IPS-18a (cell line): Measurements from ENCODE around the gene PEX5L.

ENCODE experiments used
- H3K27ac ChIP-seq: one replicate; pipeline ENCODE4 v1.5.1; 2013; ENCODE audit warnings: low read length
- H3K27me3 ChIP-seq: one replicate; pipeline ENCODE4 v1.6.1; 2013; ENCODE audit warnings: mild to moderate bottlenecking, low read length; ENCODE audit not compliant: control insufficient read depth, insufficient read depth
- H3K36me3 ChIP-seq: one replicate; pipeline ENCODE4 v1.6.1; 2013; ENCODE audit warnings: low read depth, low read length; ENCODE audit not compliant: control insufficient read depth
- H3K4me1 ChIP-seq: one replicate; pipeline ENCODE4 v1.6.1; 2013; ENCODE audit warnings: low read depth, low read length; ENCODE audit not compliant: control insufficient read depth
- H3K4me3 ChIP-seq: one replicate; pipeline ENCODE4 v1.5.1; 2013; ENCODE audit warnings: low read length
- H3K9ac ChIP-seq: one replicate; pipeline ENCODE4 v1.6.1; 2013; ENCODE audit warnings: mild to moderate bottlenecking, low read length, moderate library complexity
- H3K9me3 ChIP-seq: one replicate; pipeline ENCODE4 v1.6.1; 2013; ENCODE audit warnings: low read depth, low read length; ENCODE audit not compliant: control insufficient read depth

PEX5L gene

GRCh38 chr3:180036671-180037455 lies at the start of gene PEX5L:
Gene PEX5L, minus strand, starts transcription at chr3:180036937. Its CDS starts 338 bp downstream, at chr3:180036599.
- H3K9ac ChIP-seq: peak within 1 kb of the TSS; percentile 69

GRCh38 chr3:180085122-180085710 lies 48.5 kb upstream of the PEX5L start:
- H3K27me3 ChIP-seq: no peaks in the 10 kb centered on the region
- no peak overlapping the region for H3K9ac ChIP-seq
- H3K9me3 ChIP-seq: no peaks in the 10 kb centered on the region
- H3K27ac ChIP-seq: no peak overlapping the region
- no peaks in the 10 kb centered on the region for H3K4me1 ChIP-seq
- H3K36me3 ChIP-seq: no peaks in the 10 kb centered on the region
- no peak overlapping the region for H3K4me3 ChIP-seq

More at GRCh38 chr3:180036671-180037455, at the start of gene PEX5L:
- Histone ChIP-seq H3K36me3 (no peaks in the 10 kb centered on the region), H3K27ac (no peak within 1 kb of the TSS), H3K9me3 (no peaks in the 10 kb centered on the region), H3K4me3 (peak within 1 kb of the TSS; percentile 85), H3K4me1 (peaks cover 16% of the 10 kb centered on the region), H3K27me3 (peaks cover 53% of the 10 kb centered on the region)

- Histone ChIP-seq H3K4me3 (no peak overlapping the region), H3K27ac (no peak overlapping the region), H3K27me3 (no peaks in the 10 kb centered on the region), H3K9ac (no peak overlapping the region), H3K36me3 (no peaks in the 10 kb centered on the region), H3K4me1 (no peaks in the 10 kb centered on the region), H3K9me3 (no peaks in the 10 kb centered on the region)
Observed at GRCh38 chr3:180082699-180083098, 46.0 kb upstream of the PEX5L start.

- Histone ChIP-seq H3K9ac (no peak overlapping the region), H3K36me3 (no peaks in the 10 kb centered on the region), H3K4me3 (no peak overlapping the region), H3K4me1 (peaks cover under 1% of the 10 kb centered on the region), H3K9me3 (no peaks in the 10 kb centered on the region), H3K27ac (no peak overlapping the region), H3K27me3 (no peaks in the 10 kb centered on the region)
Observed at GRCh38 chr3:180078592-180078991, 41.9 kb upstream of the PEX5L start.

GRCh38 chr3:180073561-180073960 lies 36.8 kb upstream of the PEX5L start:
- Histone ChIP-seq H3K27ac (no peak overlapping the region), H3K27me3 (no peaks in the 10 kb centered on the region)

GRCh38 chr3:180072786-180073185 lies 36.0 kb upstream of the PEX5L start:
- Histone ChIP-seq H3K27ac (no peak overlapping the region), H3K4me1 (peaks cover 12% of the 10 kb centered on the region), H3K9me3 (no peaks in the 10 kb centered on the region), H3K4me3 (no peak overlapping the region), H3K27me3 (no peaks in the 10 kb centered on the region), H3K9ac (no peak overlapping the region), H3K36me3 (no peaks in the 10 kb centered on the region)

More at GRCh38 chr3:180073561-180073960, 36.8 kb upstream of the PEX5L start:
- Histone ChIP-seq H3K36me3 (no peaks in the 10 kb centered on the region), H3K9me3 (no peaks in the 10 kb centered on the region), H3K4me1 (peaks cover 12% of the 10 kb centered on the region), H3K9ac (no peak overlapping the region), H3K4me3 (no peak overlapping the region)

- no peaks in the 10 kb centered on the region for H3K27me3 ChIP-seq
- no peak overlapping the region for H3K9ac ChIP-seq
- H3K36me3 ChIP-seq: no peaks in the 10 kb centered on the region
- no peak overlapping the region for H3K4me3 ChIP-seq
- H3K27ac ChIP-seq: no peak overlapping the region
- peaks cover 12% of the 10 kb centered on the region for H3K4me1 ChIP-seq
- H3K9me3 ChIP-seq: no peaks in the 10 kb centered on the region
Observed at GRCh38 chr3:180070925-180071324, 34.2 kb upstream of the PEX5L start.

- Histone ChIP-seq H3K27ac (no peak overlapping the region), H3K4me3 (no peak overlapping the region), H3K9ac (no peak overlapping the region), H3K36me3 (no peaks in the 10 kb centered on the region), H3K27me3 (no peaks in the 10 kb centered on the region), H3K9me3 (no peaks in the 10 kb centered on the region), H3K4me1 (peaks cover 6% of the 10 kb centered on the region)
Observed at GRCh38 chr3:180068023-180068422, 31.3 kb upstream of the PEX5L start.

GRCh38 chr3:180066598-180066997 lies 29.9 kb upstream of the PEX5L start:
- H3K27me3 ChIP-seq: no peaks in the 10 kb centered on the region
- no peaks in the 10 kb centered on the region for H3K9me3 ChIP-seq
- no peaks in the 10 kb centered on the region for H3K4me1 ChIP-seq
- H3K27ac ChIP-seq: no peak overlapping the region
- no peak overlapping the region for H3K9ac ChIP-seq
- no peaks in the 10 kb centered on the region for H3K36me3 ChIP-seq
- H3K4me3 ChIP-seq: no peak overlapping the region

GRCh38 chr3:180063783-180064182 lies 27.0 kb upstream of the PEX5L start:
- Histone ChIP-seq H3K4me3 (no peak overlapping the region), H3K9ac (no peak overlapping the region), H3K36me3 (no peaks in the 10 kb centered on the region), H3K27me3 (no peaks in the 10 kb centered on the region), H3K27ac (no peak overlapping the region), H3K9me3 (no peaks in the 10 kb centered on the region), H3K4me1 (no peaks in the 10 kb centered on the region)

- Histone ChIP-seq H3K27ac (no peak overlapping the region), H3K27me3 (no peaks in the 10 kb centered on the region), H3K36me3 (no peaks in the 10 kb centered on the region), H3K4me3 (no peak overlapping the region), H3K9ac (no peak overlapping the region), H3K9me3 (no peaks in the 10 kb centered on the region), H3K4me1 (no peaks in the 10 kb centered on the region)
Observed at GRCh38 chr3:180062771-180063170, 26.0 kb upstream of the PEX5L start.

GRCh38 chr3:180059356-180059755 lies 22.6 kb upstream of the PEX5L start:
- no peaks in the 10 kb centered on the region for H3K27me3 ChIP-seq
- H3K36me3 ChIP-seq: no peaks in the 10 kb centered on the region
- H3K4me1 ChIP-seq: no peaks in the 10 kb centered on the region
- no peak overlapping the region for H3K27ac ChIP-seq
- H3K4me3 ChIP-seq: no peak overlapping the region
- H3K9me3 ChIP-seq: no peaks in the 10 kb centered on the region
- H3K9ac ChIP-seq: no peak overlapping the region
